ENCODE data around the gene MEOX1.

DNA sequence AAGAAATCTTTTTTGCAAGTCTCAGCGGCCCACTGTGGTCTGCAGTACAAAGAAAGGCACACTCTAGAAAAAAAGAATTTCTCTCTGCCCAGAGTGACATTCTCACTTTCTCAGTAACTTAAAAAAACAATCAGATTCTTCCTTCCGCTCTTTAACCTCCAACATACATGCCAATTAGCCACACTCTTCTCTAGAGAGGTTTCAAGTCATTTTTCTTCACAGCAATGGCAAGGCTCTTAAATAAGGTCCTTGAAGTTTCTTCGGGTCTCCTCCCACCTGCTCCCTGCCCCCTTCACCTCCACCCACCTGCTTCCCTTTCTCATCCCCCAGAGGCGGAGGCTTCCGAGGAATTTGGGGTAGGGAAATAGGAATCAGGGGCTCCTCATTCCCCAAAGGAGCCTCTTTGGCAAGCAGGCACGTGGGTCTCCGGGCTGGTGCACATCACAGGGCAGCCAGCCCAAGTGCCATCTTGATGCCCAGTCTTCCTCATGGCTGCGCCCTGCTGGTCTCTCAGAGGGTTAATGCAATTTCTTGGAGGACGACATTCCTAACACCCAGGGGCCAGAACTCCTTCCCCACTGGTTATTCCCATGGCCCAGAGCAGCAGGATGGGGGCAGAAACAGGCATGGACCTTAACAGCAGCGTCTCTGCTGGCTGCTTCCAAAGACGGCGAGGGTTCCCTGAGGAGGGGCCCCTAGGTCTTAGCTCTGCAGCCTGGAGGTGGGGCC lies 855 bp upstream of the MEOX1 start:
- no peak for TF ChIP-seq HNRNPLL (IDR thresholded peaks at IDR 0.05; ENCODE audit: low read depth, low read length, poor library complexity, severe bottlenecking)
- no peak for TF ChIP-seq ZNF589 (CRISPR knock-in tag; conservative IDR thresholded peaks at IDR 0.05)
- TF ChIP-seq ZNF709 (CRISPR knock-in tag; IDR thresholded peaks at IDR 0.05), result no peak
